ENCODE results near the gene GALNS. TPM values are rescaled to one million over a fixed set of nuclear protein-coding genes. Genes with fewer than 3 reads are reported as not detected.

GALNS gene
- total RNA-seq, 4 donors from 2014 or later: 45.7 to 101 (median 75.6) TPM

DNA sequence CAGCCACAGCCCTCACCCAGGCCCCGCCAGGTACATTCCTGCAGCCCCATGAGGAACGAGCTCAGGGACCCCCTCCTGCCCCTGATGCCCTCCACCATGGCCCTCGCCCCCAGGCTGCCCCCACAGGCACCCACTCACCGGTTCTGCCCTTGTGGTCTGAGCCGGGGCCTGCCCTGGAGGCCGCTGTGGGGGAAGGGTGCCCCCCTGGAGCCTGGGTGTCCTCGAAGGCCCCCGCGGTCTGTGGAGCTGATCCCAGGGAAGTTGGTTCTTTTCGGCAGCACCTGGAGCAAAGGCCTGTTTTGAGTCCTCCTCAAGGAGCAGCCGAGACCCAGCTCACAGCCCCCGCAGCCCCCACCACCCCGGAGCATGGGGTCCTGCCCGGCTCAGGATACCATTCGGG is 7.4 kb upstream of the GALNS start:
- WGBS, 2 donors (ENCODE audit: low coverage in 1 of 2): 76% methylated on average over 12 of the region's 15 CpGs; no CpG with 5 or more reads in 1 of the 2 donors
- H3K36me3 ChIP-seq: peaks cover 0 to 14% (median 2%) of the 10 kb centered on the region in 4 donors
- intact Hi-C loops (cut with DNase I; ENCODE audit: low total_unique reads): no loop called here

DNA sequence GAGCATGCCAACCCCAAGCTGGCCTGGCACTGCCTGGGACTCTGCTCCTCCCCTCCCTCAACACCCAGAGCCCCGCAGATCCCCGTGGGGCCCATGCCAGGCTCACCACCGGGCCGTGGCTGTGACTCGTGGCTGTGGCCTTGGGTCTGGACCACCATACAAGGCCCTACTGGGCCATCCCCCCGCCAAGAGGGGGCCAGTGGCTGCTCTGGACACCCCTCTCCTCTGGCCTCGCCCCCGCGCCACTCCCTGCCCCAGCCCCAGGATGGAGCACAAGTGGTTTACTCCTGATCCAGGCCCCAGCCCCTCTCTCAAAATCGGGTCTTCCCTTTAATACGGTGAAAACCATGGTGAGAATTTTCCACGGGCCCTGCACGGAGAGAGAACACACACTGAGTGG is 6.7 kb upstream of the GALNS start:
- Histone ChIP-seq H3K27ac (no peak overlapping the region), H3K9me3 (no peaks in the 10 kb centered on the region), H3K36me3 (peaks cover 0 to 14% (median 2%) of the 10 kb centered on the region in 4 donors), H3K27me3 (peaks cover 12% of the 10 kb centered on the region), H3K4me1 (peaks cover 0 to 2% (median under 1%) of the 10 kb centered on the region in 4 donors), H3K4me3 (no peak overlapping the region)
- no peak for DNase-seq
- in situ Hi-C loops (cut with MboI; ENCODE audit: low pct_ligation_motif_present in 1 of 4, low pct_unique_long_range_greater_than_20kb in 1 of 4, low sequenced_read_pairs in 3 of 4) (no loop called here), intact Hi-C loops (cut with DNase I; ENCODE audit: low total_unique reads) (no loop called here)
- 88 to 90% methylated on average over 2 to 13 of the region's 13 CpGs for WGBS, 2 donors (ENCODE audit: low coverage in 1 of 2)
- TF ChIP-seq EP300 (IDR thresholded peaks at IDR 0.05; ENCODE audit: low read depth): no peak
- no peak for TF ChIP-seq POLR2AphosphoS5 (IDR thresholded peaks at IDR 0.05)
- TF ChIP-seq, protein P1, sequence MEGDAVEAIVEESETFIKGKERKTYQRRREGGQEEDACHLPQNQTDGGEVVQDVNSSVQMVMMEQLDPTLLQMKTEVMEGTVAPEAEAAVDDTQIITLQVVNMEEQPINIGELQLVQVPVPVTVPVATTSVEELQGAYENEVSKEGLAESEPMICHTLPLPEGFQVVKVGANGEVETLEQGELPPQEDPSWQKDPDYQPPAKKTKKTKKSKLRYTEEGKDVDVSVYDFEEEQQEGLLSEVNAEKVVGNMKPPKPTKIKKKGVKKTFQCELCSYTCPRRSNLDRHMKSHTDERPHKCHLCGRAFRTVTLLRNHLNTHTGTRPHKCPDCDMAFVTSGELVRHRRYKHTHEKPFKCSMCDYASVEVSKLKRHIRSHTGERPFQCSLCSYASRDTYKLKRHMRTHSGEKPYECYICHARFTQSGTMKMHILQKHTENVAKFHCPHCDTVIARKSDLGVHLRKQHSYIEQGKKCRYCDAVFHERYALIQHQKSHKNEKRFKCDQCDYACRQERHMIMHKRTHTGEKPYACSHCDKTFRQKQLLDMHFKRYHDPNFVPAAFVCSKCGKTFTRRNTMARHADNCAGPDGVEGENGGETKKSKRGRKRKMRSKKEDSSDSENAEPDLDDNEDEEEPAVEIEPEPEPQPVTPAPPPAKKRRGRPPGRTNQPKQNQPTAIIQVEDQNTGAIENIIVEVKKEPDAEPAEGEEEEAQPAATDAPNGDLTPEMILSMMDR (IDR thresholded peaks at IDR 0.05): no peak
- TF ChIP-seq POLR2A (IDR thresholded peaks at IDR 0.05): no peak

More for the DNA sequence above, 7.4 kb upstream of the GALNS start:
- Histone ChIP-seq H3K9me3 (no peaks in the 10 kb centered on the region), H3K4me3 (no peak overlapping the region), H3K4me1 (no peaks in the 10 kb centered on the region), H3K27me3 (peaks cover 16% of the 10 kb centered on the region), H3K27ac (no peak overlapping the region)
- TF ChIP-seq EP300 (IDR thresholded peaks at IDR 0.05; ENCODE audit: low read depth): no peak
- TF ChIP-seq POLR2AphosphoS5 (IDR thresholded peaks at IDR 0.05): no peak
- in situ Hi-C loops (cut with MboI; ENCODE audit: low pct_ligation_motif_present in 1 of 4, low pct_unique_long_range_greater_than_20kb in 1 of 4, low sequenced_read_pairs in 3 of 4): no loop called here
- no peak for DNase-seq

DNA sequence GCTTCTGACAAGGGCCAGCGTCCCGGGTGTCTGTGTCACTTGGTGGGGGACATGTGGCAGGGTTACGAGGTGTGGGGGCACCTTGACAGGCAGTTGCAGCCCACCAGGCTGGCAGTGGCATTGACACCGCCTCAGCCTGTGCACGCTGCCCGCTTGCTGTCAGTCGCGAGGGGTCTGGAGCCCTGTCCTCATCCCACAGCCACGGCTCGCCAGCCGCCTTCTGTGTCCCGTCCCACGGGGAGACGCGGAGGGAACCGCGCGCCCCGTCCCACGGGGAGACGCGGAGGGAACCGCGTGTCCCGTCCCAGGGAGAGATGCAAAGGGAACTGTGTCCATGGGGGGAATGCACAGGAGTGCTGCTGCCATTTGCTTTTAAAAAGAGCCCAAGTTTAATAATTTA is 6.2 kb upstream of the GALNS start:
- 94 to 95% methylated on average over 3 to 25 of the region's 25 CpGs for WGBS, 2 donors (ENCODE audit: low coverage in 1 of 2)
- Histone ChIP-seq H3K27ac (no peak overlapping the region), H3K36me3 (peaks cover 0 to 14% (median 2%) of the 10 kb centered on the region in 4 donors), H3K4me1 (peaks cover 3 to 7% (median 4%) of the 10 kb centered on the region in 4 donors), H3K4me3 (no peak overlapping the region), H3K9me3 (no peaks in the 10 kb centered on the region), H3K27me3 (peaks cover 7% of the 10 kb centered on the region)
- intact Hi-C loops (cut with DNase I; ENCODE audit: low total_unique reads): no loop called here
- in situ Hi-C loops (cut with MboI; ENCODE audit: low pct_ligation_motif_present in 1 of 4, low pct_unique_long_range_greater_than_20kb in 1 of 4, low sequenced_read_pairs in 3 of 4): no loop called here
- no peak for DNase-seq
- TF ChIP-seq, protein P1 (IDR thresholded peaks at IDR 0.05): no peak
- TF ChIP-seq POLR2A (IDR thresholded peaks at IDR 0.05) (no peak), POLR2AphosphoS5 (IDR thresholded peaks at IDR 0.05) (no peak), EP300 (IDR thresholded peaks at IDR 0.05; ENCODE audit: low read depth) (no peak)

DNA sequence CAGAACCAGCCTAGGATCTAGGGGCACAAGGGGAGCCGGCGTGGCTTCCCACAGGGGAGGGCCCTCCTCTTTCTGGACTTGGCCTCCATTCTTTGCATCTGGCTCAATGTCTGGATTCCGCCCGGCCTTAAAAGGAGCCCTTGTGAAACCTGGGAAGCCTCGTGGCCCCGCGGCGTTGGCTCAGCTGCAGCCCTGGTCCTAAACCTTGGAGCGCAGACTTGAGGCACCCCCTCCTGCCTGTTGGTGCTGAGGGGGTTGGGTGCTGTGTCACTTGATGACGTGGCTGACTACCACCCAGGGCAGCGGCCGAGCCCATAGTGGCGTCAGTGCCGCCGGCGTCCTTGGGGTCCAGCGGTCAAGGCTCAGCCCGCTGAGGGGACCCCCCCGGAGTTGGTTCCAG is 4.6 kb upstream of the GALNS start:
- H3K36me3 ChIP-seq: peaks cover 0 to 14% (median 2%) of the 10 kb centered on the region in 4 donors
- peaks cover under 1% of the 10 kb centered on the region for H3K27me3 ChIP-seq
- H3K27ac ChIP-seq: no peak overlapping the region
- TF ChIP-seq POLR2AphosphoS5 (IDR thresholded peaks at IDR 0.05): no peak
- TF ChIP-seq, protein P1 (IDR thresholded peaks at IDR 0.05): no peak
- TF ChIP-seq EP300 (IDR thresholded peaks at IDR 0.05; ENCODE audit: low read depth): no peak
- no peak for TF ChIP-seq POLR2A (IDR thresholded peaks at IDR 0.05)
- WGBS, 2 donors (ENCODE audit: low coverage in 1 of 2): 95% methylated on average over 19 of the region's 19 CpGs; no CpG with 5 or more reads in 1 of the 2 donors
- intact Hi-C loops (cut with DNase I; ENCODE audit: low total_unique reads): no loop called here
- in situ Hi-C loops (cut with MboI; ENCODE audit: low pct_ligation_motif_present in 1 of 4, low pct_unique_long_range_greater_than_20kb in 1 of 4, low sequenced_read_pairs in 3 of 4): no loop called here
- H3K4me1 ChIP-seq: peaks cover 4 to 11% (median 8%) of the 10 kb centered on the region in 4 donors
- H3K4me3 ChIP-seq: no peak overlapping the region
- DNase-seq: no peak
- no peaks in the 10 kb centered on the region for H3K9me3 ChIP-seq
